ENCODE measurements around the gene NEK7. TPM values are rescaled to one million over a fixed set of nuclear protein-coding genes. Genes with fewer than 3 reads are reported as not detected.

The NEK7 gene
- total and polyA plus RNA-seq, 2 donors (not counting 1 experiment from before 2014, with no cell fraction given), result 8.1 to 75.4 TPM

GRCh38 chr1:198113342-198113750 lies 43.5 kb upstream of the NEK7 start:
- Mint-ChIP-seq H3K27me3 (peaks cover 13% of the 10 kb centered on the region), H3K9me3 (ENCODE audit: insufficient read depth) (no peaks in the 10 kb centered on the region)
- CTCF ChIA-PET, result no interaction called here

GRCh38 chr1:198116069-198116468 lies 40.7 kb upstream of the NEK7 start:
- no peaks in the 10 kb centered on the region for H3K4me1 Mint-ChIP-seq
- H3K4me2 ChIP-seq (replicated peaks; ENCODE audit: low read depth, low read length, poor library complexity, severe bottlenecking), result no peak overlapping the region
- H3K27ac ChIP-seq (ENCODE audit: low read length in 2 of 2), result no peak overlapping the region
- DNase-seq (no peak), ATAC-seq (ENCODE audit: low read depth) (no peak)
- no peaks in the 10 kb centered on the region for H3K9me3 Mint-ChIP-seq (ENCODE audit: insufficient read depth)
- no peak overlapping the region for H2AFZ ChIP-seq (ENCODE audit: insufficient read depth, low read depth, low read length, poor library complexity, severe bottlenecking)
- no peaks in the 10 kb centered on the region for H3K79me2 ChIP-seq (ENCODE audit: control insufficient read depth, insufficient read depth, low read length)
- WGBS (ENCODE audit: insufficient coverage), result no CpG with 5 or more reads among the region's 1 CpG
- no peaks in the 10 kb centered on the region for H4K20me1 ChIP-seq (ENCODE audit: control insufficient read depth, insufficient read depth, low read length, poor library complexity, severe bottlenecking)
- H3K4me1 ChIP-seq (ENCODE audit: control insufficient read depth in 2 of 2, insufficient read depth in 2 of 2, low read length in 2 of 2), result no peaks in the 10 kb centered on the region
- ChIA-PET CTCF (no interaction called here), POLR2A (no interaction called here)
- no peaks in the 10 kb centered on the region for H3K27me3 ChIP-seq (replicated peaks in 1 of 4; ENCODE audit: control extremely low read depth in 1 of 4, control insufficient read depth in 3 of 4, insufficient read depth in 4 of 4, low read length in 3 of 4)
- no peaks in the 10 kb centered on the region for H3K9me3 ChIP-seq (ENCODE audit: control extremely low read depth in 1 of 3, control insufficient read depth in 2 of 3, insufficient read depth in 1 of 3, low read length in 2 of 3)
- no peaks in the 10 kb centered on the region for H3K36me3 ChIP-seq (replicated peaks in 1 of 2; ENCODE audit: control extremely low read depth in 1 of 2, control insufficient read depth in 1 of 2, extremely low read depth in 1 of 2, insufficient read depth in 2 of 2, low read length in 1 of 2)
- no peak for TF ChIP-seq EZH2 (IDR thresholded peaks at IDR 0.05; ENCODE audit: borderline replicate concordance, insufficient read depth, low read depth, low read length, poor library complexity, severe bottlenecking)
- TF ChIP-seq CTCF (IDR thresholded peaks at IDR 0.05), result no peak
- intact Hi-C loops (cut with micrococcal nuclease), result no loop called here
- no peak overlapping the region for H3K4me3 Mint-ChIP-seq
- no peak overlapping the region for H3K9ac ChIP-seq (ENCODE audit: low read length)
- no peak overlapping the region for H3K27ac Mint-ChIP-seq
- no peak overlapping the region for H3K4me3 ChIP-seq (ENCODE audit: control extremely low read depth in 1 of 5, extremely low read depth in 1 of 5, insufficient read depth in 1 of 5, low read depth in 2 of 5, low read length in 4 of 5)
- H3K27me3 Mint-ChIP-seq, result peaks cover 10% of the 10 kb centered on the region

More at GRCh38 chr1:198113342-198113750, 43.5 kb upstream of the NEK7 start:
- no peaks in the 10 kb centered on the region for H3K4me1 ChIP-seq (ENCODE audit: control insufficient read depth in 2 of 2, insufficient read depth in 2 of 2, low read length in 2 of 2)
- DNase-seq (no peak), ATAC-seq (ENCODE audit: low read depth) (no peak)
- no peak overlapping the region for H3K27ac Mint-ChIP-seq
- no peak overlapping the region for H3K9ac ChIP-seq (ENCODE audit: low read length)
- H3K4me1 Mint-ChIP-seq, result no peaks in the 10 kb centered on the region
- no peak overlapping the region for H3K4me3 Mint-ChIP-seq
- H3K9me3 ChIP-seq (ENCODE audit: control extremely low read depth in 1 of 3, control insufficient read depth in 2 of 3, insufficient read depth in 1 of 3, low read length in 2 of 3), result no peaks in the 10 kb centered on the region
- POLR2A ChIA-PET, result no interaction called here
- no peaks in the 10 kb centered on the region for H3K36me3 ChIP-seq (replicated peaks in 1 of 2; ENCODE audit: control extremely low read depth in 1 of 2, control insufficient read depth in 1 of 2, extremely low read depth in 1 of 2, insufficient read depth in 2 of 2, low read length in 1 of 2)
- H3K27ac ChIP-seq (ENCODE audit: low read length in 2 of 2), result no peak overlapping the region
- no peak overlapping the region for H3K4me3 ChIP-seq (ENCODE audit: control extremely low read depth in 1 of 5, extremely low read depth in 1 of 5, insufficient read depth in 1 of 5, low read depth in 2 of 5, low read length in 4 of 5)
- no peak for TF ChIP-seq EZH2 (IDR thresholded peaks at IDR 0.05; ENCODE audit: borderline replicate concordance, insufficient read depth, low read depth, low read length, poor library complexity, severe bottlenecking)
- TF ChIP-seq CTCF (IDR thresholded peaks at IDR 0.05), result no peak
- no peaks in the 10 kb centered on the region for H3K27me3 ChIP-seq (replicated peaks in 1 of 4; ENCODE audit: control extremely low read depth in 1 of 4, control insufficient read depth in 3 of 4, insufficient read depth in 4 of 4, low read length in 3 of 4)
- no peak overlapping the region for H3K4me2 ChIP-seq (replicated peaks; ENCODE audit: low read depth, low read length, poor library complexity, severe bottlenecking)
- no peaks in the 10 kb centered on the region for H3K79me2 ChIP-seq (ENCODE audit: control insufficient read depth, insufficient read depth, low read length)
- H4K20me1 ChIP-seq (ENCODE audit: control insufficient read depth, insufficient read depth, low read length, poor library complexity, severe bottlenecking), result no peaks in the 10 kb centered on the region
- H2AFZ ChIP-seq (ENCODE audit: insufficient read depth, low read depth, low read length, poor library complexity, severe bottlenecking), result no peak overlapping the region
- intact Hi-C loops (cut with micrococcal nuclease), result no loop called here

Data from B cell (primary cell).